Measurements from ENCODE around the gene ATAD3C. TPM values are rescaled to one million over a fixed set of nuclear protein-coding genes. Genes with fewer than 3 reads are reported as not detected.
A peak's percentile ranks its signal among the peaks of the same experiment; 100 is the strongest.
"Not testable (repeated sequence)": the region's sequence is repeated elsewhere in the genome, so short reads cannot be mapped to it uniquely, and the experiment has no call there.

The ATAD3C gene
- total RNA-seq, 1 experiment from 2014 or later = not detected

- in situ Hi-C loops (cut with HindIII; ENCODE audit: low pct_unique_long_range_greater_than_20kb, low sequenced_read_pairs) = no loop called here
- no peak for DNase-seq (ENCODE audit: low read depth)
Observed at GRCh38 chr1:1460540-1461130, 11.1 kb downstream of the ATAD3C start.

- DNase-seq (ENCODE audit: low read depth) = no peak
- in situ Hi-C loops (cut with HindIII; ENCODE audit: low pct_unique_long_range_greater_than_20kb, low sequenced_read_pairs) = no loop called here
Observed at GRCh38 chr1:1461721-1462317, 12.3 kb downstream of the ATAD3C start.

GRCh38 chr1:1462318-1462966 is 13.0 kb downstream of the ATAD3C start:
- DNase-seq (ENCODE audit: low read depth) = peak; percentile 44
- in situ Hi-C loops (cut with HindIII; ENCODE audit: low pct_unique_long_range_greater_than_20kb, low sequenced_read_pairs) = no loop called here

GRCh38 chr1:1463312-1463711 is 13.8 kb downstream of the ATAD3C start:
- no peak for DNase-seq (ENCODE audit: low read depth)
- in situ Hi-C loops (cut with HindIII; ENCODE audit: low pct_unique_long_range_greater_than_20kb, low sequenced_read_pairs) = no loop called here

GRCh38 chr1:1468196-1468985 is 18.9 kb downstream of the ATAD3C start:
- DNase-seq (ENCODE audit: low read depth); in situ Hi-C loops (cut with HindIII; ENCODE audit: low pct_unique_long_range_greater_than_20kb, low sequenced_read_pairs): not testable (repeated sequence)

GRCh38 chr1:1470626-1471388 is 21.3 kb downstream of the ATAD3C start:
- no peak for DNase-seq (ENCODE audit: low read depth)
- in situ Hi-C loops (cut with HindIII; ENCODE audit: low pct_unique_long_range_greater_than_20kb, low sequenced_read_pairs) = no loop called here

- peak; percentile 82 for DNase-seq (ENCODE audit: low read depth)
- in situ Hi-C loops (cut with HindIII; ENCODE audit: low pct_unique_long_range_greater_than_20kb, low sequenced_read_pairs) = no loop called here
Observed at GRCh38 chr1:1471389-1472052, 22.0 kb downstream of the ATAD3C start, which contains the start of gene ATAD3B. ATAD3B (plus strand) TSS chr1:1471765; CDS start chr1:1471885, 120 bp downstream.

- peak; percentile 27 for DNase-seq (ENCODE audit: low read depth)
- in situ Hi-C loops (cut with HindIII; ENCODE audit: low pct_unique_long_range_greater_than_20kb, low sequenced_read_pairs) = not testable (repeated sequence)
Observed at GRCh38 chr1:1472053-1472876, 22.8 kb downstream of the ATAD3C start.

GRCh38 chr1:1476011-1476410 is 26.5 kb downstream of the ATAD3C start:
- DNase-seq (ENCODE audit: low read depth); in situ Hi-C loops (cut with HindIII; ENCODE audit: low pct_unique_long_range_greater_than_20kb, low sequenced_read_pairs): not testable (repeated sequence)

GRCh38 chr1:1477206-1477605 is 27.7 kb downstream of the ATAD3C start:
- in situ Hi-C loops (cut with HindIII; ENCODE audit: low pct_unique_long_range_greater_than_20kb, low sequenced_read_pairs) = no loop called here
- DNase-seq (ENCODE audit: low read depth) = no peak

- DNase-seq (ENCODE audit: low read depth) = no peak
- in situ Hi-C loops (cut with HindIII; ENCODE audit: low pct_unique_long_range_greater_than_20kb, low sequenced_read_pairs) = no loop called here
Observed at GRCh38 chr1:1479547-1480487, 30.3 kb downstream of the ATAD3C start.

- in situ Hi-C loops (cut with HindIII; ENCODE audit: low pct_unique_long_range_greater_than_20kb, low sequenced_read_pairs); DNase-seq (ENCODE audit: low read depth): not testable (repeated sequence)
Observed at GRCh38 chr1:1480488-1480867, 31.0 kb downstream of the ATAD3C start.

GRCh38 chr1:1481811-1482210 is 32.3 kb downstream of the ATAD3C start:
- DNase-seq (ENCODE audit: low read depth); in situ Hi-C loops (cut with HindIII; ENCODE audit: low pct_unique_long_range_greater_than_20kb, low sequenced_read_pairs): not testable (repeated sequence)

- no peak for DNase-seq (ENCODE audit: low read depth)
- in situ Hi-C loops (cut with HindIII; ENCODE audit: low pct_unique_long_range_greater_than_20kb, low sequenced_read_pairs) = no loop called here
Observed at GRCh38 chr1:1482856-1483255, 33.4 kb downstream of the ATAD3C start.

- in situ Hi-C loops (cut with HindIII; ENCODE audit: low pct_unique_long_range_greater_than_20kb, low sequenced_read_pairs) = no loop called here
Observed at GRCh38 chr1:1483714-1484113, 34.2 kb downstream of the ATAD3C start.

More at GRCh38 chr1:1483714-1484113, 34.2 kb downstream of the ATAD3C start:
- DNase-seq (ENCODE audit: low read depth) = no peak
